ENCODE results near the gene SSUH2. TPM values are rescaled to one million over a fixed set of nuclear protein-coding genes. Genes with fewer than 3 reads are reported as not detected.

The SSUH2 gene
- total RNA-seq, 1 donor: not detected

DNA sequence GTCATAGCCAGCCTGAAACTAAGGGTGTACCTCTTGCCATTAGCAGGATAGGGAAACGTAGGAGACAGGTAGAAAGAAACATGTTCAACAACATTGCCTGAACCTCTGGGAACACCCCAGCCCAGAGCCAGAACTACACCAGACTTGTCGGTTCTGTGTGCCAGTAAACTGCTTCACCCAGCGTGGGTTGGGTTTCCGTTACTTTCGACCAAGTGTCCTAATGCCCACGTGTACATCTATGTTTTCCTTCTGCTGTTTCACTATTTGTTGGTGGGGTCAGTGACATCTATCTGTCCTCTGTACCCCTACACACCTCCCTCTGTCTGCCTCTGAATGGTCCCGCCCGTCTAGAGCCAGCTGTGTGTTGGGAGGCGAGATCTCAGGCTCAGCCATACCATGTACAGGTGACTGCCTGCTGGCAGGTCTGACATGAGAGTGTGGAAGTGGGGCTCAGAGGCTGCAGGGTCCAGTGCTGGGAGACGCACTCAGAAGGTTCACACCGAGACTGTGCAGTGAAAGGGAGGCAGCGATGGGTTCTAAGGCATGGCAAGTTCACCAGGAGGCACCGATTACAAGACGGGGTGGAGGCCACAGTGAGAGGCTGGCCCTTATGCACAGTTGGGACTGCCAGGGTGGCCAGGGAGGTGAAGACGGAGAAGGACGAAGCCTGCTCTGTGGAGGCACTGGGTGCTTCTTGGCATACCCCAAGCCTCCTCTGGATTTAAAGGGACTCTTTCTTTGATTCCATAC lies 36.4 kb downstream of the SSUH2 start:
- no peak for DNase-seq (ENCODE audit: low read depth)

DNA sequence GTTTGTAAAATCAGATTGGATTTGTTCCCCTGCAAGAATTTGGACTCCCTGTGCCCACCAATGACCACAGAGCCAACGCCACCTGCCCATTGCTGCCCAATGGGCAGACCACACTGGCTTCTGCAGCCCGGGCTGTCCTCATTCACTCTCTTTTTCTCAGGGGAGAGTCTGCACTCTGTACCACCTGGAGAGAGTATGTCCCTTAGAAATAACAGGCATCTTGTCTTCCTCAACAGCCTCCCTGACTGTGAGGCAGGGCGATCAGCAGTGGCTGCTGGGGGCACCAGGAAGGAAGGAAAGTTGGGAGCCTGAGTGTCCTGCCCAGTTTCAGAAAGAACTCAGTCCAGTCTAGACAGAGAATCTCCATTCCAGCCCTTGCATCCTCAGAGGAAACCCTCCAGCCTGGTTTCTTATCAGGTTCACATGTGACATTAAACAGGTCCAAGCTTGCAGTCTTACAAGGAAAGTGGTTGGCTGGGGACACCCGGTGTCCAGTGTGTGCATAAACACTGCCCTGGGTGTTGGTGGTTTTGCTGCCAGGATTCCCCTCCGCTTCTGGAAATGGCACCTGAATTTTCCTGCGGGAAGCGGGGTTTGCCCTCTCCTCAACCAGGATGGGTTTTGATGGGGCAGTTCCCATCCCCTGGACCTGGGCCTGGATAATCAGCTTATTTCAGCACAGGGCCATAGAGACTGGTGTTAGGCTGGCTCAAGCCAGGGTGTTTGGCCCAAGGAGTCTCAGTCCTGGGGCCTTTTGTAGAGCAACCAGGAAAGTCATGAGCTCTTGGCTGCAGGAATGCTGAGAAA lies 37.2 kb downstream of the SSUH2 start:
- H3K4me3 ChIP-seq (ENCODE audit: low read depth, low read length): no peak overlapping the region
- peak; percentile 93 for DNase-seq (ENCODE audit: low read depth)

More for the DNA sequence above, 36.4 kb downstream of the SSUH2 start:
- TF ChIP-seq, protein P1, sequence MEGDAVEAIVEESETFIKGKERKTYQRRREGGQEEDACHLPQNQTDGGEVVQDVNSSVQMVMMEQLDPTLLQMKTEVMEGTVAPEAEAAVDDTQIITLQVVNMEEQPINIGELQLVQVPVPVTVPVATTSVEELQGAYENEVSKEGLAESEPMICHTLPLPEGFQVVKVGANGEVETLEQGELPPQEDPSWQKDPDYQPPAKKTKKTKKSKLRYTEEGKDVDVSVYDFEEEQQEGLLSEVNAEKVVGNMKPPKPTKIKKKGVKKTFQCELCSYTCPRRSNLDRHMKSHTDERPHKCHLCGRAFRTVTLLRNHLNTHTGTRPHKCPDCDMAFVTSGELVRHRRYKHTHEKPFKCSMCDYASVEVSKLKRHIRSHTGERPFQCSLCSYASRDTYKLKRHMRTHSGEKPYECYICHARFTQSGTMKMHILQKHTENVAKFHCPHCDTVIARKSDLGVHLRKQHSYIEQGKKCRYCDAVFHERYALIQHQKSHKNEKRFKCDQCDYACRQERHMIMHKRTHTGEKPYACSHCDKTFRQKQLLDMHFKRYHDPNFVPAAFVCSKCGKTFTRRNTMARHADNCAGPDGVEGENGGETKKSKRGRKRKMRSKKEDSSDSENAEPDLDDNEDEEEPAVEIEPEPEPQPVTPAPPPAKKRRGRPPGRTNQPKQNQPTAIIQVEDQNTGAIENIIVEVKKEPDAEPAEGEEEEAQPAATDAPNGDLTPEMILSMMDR (IDR thresholded peaks at IDR 0.05; ENCODE audit: insufficient read depth, low read length): no peak
- no peak overlapping the region for H3K4me3 ChIP-seq (ENCODE audit: low read depth, low read length)

DNA sequence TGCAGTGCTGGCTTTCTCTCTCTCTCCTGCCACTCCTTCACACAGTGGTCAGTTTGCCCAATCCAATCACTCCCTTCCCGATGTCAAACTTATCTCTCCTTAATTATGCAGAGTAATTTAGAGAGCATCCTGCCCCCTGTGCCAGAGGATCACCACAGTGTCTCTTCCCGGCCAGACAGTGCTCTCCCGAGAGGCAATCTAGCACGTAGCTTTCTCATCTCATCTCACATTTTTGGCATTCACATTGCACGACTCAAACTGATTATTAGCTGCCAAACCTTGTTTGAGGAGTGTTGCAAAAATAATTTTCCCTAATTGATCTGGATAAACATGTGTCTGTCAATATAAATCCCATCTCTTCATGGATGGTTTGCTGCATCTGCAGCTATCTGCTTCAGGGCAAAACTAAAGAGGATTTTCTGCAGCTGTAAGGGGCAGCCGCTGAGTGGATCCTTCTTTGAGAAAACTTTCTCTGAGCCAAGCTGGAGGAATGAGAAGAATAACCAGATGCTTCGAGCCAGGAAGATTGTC lies 37.8 kb downstream of the SSUH2 start:
- TF ChIP-seq, protein P1 (IDR thresholded peaks at IDR 0.05; ENCODE audit: insufficient read depth, low read length): no peak
- peak; percentile 33 for DNase-seq (ENCODE audit: low read depth)
- no peak overlapping the region for H3K4me3 ChIP-seq (ENCODE audit: low read depth, low read length)

More for the DNA sequence above, 37.2 kb downstream of the SSUH2 start:
- TF ChIP-seq, protein P1 (IDR thresholded peaks at IDR 0.05; ENCODE audit: insufficient read depth, low read length): peak; percentile 82

- DNase-seq (ENCODE audit: low read depth): no peak
Observed at GRCh38 chr3:8604988-8605387, 39.6 kb downstream of the SSUH2 start.

GRCh38 chr3:8604006-8604405 lies 40.6 kb downstream of the SSUH2 start:
- DNase-seq (ENCODE audit: low read depth): no peak
- TF ChIP-seq, protein P1 (IDR thresholded peaks at IDR 0.05; ENCODE audit: insufficient read depth, low read length): no peak
- no peak overlapping the region for H3K4me3 ChIP-seq (ENCODE audit: low read depth, low read length)

More at GRCh38 chr3:8604988-8605387, 39.6 kb downstream of the SSUH2 start:
- TF ChIP-seq, protein P1 (IDR thresholded peaks at IDR 0.05; ENCODE audit: insufficient read depth, low read length): no peak
- no peak overlapping the region for H3K4me3 ChIP-seq (ENCODE audit: low read depth, low read length)

DNA sequence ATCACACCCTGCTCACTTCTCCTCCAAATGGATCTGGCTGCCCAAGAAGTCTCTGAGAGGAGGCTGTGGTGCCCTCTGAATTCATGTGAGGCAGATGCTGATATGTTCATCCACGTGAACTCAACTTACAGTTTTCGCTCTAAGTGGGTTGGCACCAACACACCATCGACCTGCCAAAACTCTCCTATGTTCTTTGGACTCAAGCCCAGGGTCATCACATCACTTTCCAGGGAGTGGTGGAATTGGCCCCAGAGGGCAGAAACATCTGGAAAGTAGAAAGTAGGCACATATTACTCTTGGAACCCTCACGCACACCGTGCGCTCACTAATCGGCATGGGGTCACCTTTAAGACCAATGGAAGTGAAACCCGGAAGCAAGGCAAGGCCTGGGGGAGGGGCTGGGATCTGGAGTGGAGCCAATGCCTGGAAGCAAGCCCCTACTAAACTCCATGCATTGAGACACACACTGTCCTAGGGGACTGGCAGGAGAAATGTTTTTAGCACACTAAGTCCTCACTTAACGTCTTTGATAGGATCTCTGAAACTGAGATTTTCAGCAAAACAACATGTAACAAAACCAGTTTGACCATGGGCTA lies 41.4 kb downstream of the SSUH2 start:
- H3K4me3 ChIP-seq (ENCODE audit: low read depth, low read length): no peak overlapping the region
- DNase-seq (ENCODE audit: low read depth): peak; percentile 46
- TF ChIP-seq, protein P1 (IDR thresholded peaks at IDR 0.05; ENCODE audit: insufficient read depth, low read length): no peak
